Measurements from ENCODE around the gene SYTL5. TPM values are rescaled to one million over a fixed set of nuclear protein-coding genes. Genes with fewer than 3 reads are reported as not detected.

Gene SYTL5
- total RNA-seq, 1 donor from 2014 or later, result 2.2 TPM

DNA sequence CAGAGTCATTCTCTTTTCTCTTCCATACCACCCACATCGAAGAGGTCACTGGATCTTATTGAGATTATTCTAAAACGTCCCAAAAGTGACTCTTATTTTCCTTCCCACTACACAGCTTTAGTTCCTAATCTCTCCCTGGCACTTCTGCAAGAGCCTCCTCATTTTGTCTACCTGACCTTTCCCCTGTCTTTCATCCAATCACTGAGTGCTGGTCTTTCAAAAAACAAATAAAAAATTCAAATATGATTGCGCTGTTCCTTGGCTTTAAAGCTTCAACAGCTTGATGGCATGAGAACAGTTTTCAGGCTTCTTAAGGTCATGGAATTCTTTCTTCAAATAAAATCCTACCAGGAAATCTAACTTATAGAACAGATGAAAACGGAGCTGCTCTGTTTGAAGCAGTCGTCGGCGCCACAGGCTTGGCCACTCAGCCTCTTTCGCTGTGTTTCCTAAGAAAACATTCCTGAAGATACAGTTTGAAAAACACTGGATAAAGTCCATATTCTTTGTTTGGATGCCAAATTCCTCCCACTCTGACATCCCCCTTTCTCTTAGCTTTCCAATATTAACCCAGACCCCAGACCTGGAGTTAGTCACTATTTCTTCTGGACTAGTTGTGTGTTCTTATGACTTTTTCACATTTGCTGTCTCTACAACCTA is 12.5 kb downstream of the SYTL5 start:
- TF ChIP-seq CTCF (conservative IDR thresholded peaks at IDR 0.05), result no peak
- H3K4me3 Mint-ChIP-seq, result no peak overlapping the region
- no peak overlapping the region for H3K27ac Mint-ChIP-seq
- no peaks in the 10 kb centered on the region for H3K27me3 Mint-ChIP-seq
- no peaks in the 10 kb centered on the region for H3K9me3 Mint-ChIP-seq
- no peak for DNase-seq (ENCODE audit: extremely low spot score, unreplicated experiment)
- H3K4me1 Mint-ChIP-seq (ENCODE audit: unreplicated experiment), result no peaks in the 10 kb centered on the region
- no peaks in the 10 kb centered on the region for H3K36me3 Mint-ChIP-seq

- Mint-ChIP-seq H3K36me3 (no peaks in the 10 kb centered on the region), H3K4me1 (ENCODE audit: unreplicated experiment) (no peaks in the 10 kb centered on the region), H3K27me3 (no peaks in the 10 kb centered on the region), H3K9me3 (peaks cover 3% of the 10 kb centered on the region), H3K27ac (no peak overlapping the region), H3K4me3 (no peak overlapping the region)
- DNase-seq (ENCODE audit: extremely low spot score, unreplicated experiment), result no peak
- TF ChIP-seq CTCF (conservative IDR thresholded peaks at IDR 0.05), result no peak
Measured at GRCh38 chrX:38028300-38028699, 21.9 kb downstream of the SYTL5 start.

GRCh38 chrX:38036466-38036865 is 30.1 kb downstream of the SYTL5 start:
- Mint-ChIP-seq H3K36me3 (no peaks in the 10 kb centered on the region), H3K4me1 (ENCODE audit: unreplicated experiment) (no peaks in the 10 kb centered on the region), H3K4me3 (no peak overlapping the region), H3K9me3 (peaks cover 3% of the 10 kb centered on the region), H3K27me3 (no peaks in the 10 kb centered on the region), H3K27ac (no peak overlapping the region)
- DNase-seq (ENCODE audit: extremely low spot score, unreplicated experiment), result no peak
- TF ChIP-seq CTCF (conservative IDR thresholded peaks at IDR 0.05), result no peak

DNA sequence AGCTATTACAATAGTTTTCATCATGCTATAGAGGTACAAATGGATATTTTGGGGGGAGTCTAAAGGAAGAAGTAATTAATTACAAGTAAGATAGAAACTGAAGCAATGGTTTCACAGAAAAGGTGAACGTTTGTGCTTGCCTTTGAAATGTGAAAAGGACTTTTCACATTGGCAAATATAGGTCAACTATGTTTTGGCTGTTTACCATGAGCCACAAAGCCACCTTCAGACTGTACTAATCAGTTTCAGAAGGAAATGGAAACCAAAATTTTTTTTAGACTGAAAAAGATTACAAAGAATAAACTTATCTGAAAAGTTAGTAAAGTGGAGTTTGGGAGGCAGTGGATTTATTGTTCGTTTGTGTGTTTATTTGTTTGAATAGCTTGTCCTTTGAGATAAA is 32.1 kb downstream of the SYTL5 start:
- Mint-ChIP-seq H3K4me3 (no peak overlapping the region), H3K9me3 (no peaks in the 10 kb centered on the region), H3K4me1 (ENCODE audit: unreplicated experiment) (no peaks in the 10 kb centered on the region), H3K36me3 (no peaks in the 10 kb centered on the region), H3K27ac (no peak overlapping the region), H3K27me3 (no peaks in the 10 kb centered on the region)
- DNase-seq (ENCODE audit: extremely low spot score, unreplicated experiment), result no peak
- no peak for TF ChIP-seq CTCF (conservative IDR thresholded peaks at IDR 0.05)

DNA sequence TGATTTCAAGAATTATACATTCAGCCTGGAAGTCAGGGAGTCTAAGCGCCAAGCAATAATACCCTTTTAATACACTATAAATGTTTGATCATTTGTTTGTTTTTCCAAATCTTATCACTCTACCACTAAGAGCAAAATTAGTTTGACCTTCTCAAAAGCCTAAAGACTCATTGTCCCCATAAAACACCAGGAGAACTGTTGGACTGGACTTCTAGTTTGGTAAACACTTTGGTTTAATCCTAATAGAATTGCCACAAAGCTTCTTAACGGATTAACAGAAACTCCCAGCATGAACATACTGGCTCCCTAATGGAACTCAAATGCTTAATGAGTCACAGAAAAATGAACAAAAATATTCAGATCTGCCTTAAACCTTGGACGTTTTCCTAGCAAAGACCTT is 34.9 kb downstream of the SYTL5 start:
- no peak overlapping the region for H3K27ac Mint-ChIP-seq
- H3K9me3 Mint-ChIP-seq, result no peaks in the 10 kb centered on the region
- H3K36me3 Mint-ChIP-seq, result no peaks in the 10 kb centered on the region
- no peak for TF ChIP-seq CTCF (conservative IDR thresholded peaks at IDR 0.05)
- H3K4me1 Mint-ChIP-seq (ENCODE audit: unreplicated experiment), result no peaks in the 10 kb centered on the region
- DNase-seq (ENCODE audit: extremely low spot score, unreplicated experiment), result no peak
- H3K4me3 Mint-ChIP-seq, result no peak overlapping the region
- H3K27me3 Mint-ChIP-seq, result no peaks in the 10 kb centered on the region

DNA sequence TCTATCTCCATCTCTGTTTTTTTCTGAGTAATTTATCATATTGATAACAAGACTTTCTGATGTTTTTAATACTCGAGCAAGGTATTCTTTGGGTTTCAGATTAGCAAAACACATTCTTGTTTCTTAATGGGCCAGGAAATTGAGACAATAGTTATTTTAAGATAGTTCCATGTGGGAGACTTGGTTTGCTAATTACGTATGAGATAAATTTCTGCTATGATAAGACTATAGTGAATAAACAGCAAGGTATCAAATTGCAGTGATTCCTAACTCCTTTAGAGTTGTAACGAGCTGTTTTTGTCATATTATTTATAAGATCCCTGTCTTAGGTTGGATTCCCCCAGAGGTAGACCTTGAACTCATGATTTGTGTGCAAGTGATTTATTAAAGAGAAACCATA is 38.3 kb downstream of the SYTL5 start:
- Mint-ChIP-seq H3K4me3 (no peak overlapping the region), H3K9me3 (no peaks in the 10 kb centered on the region), H3K4me1 (ENCODE audit: unreplicated experiment) (no peaks in the 10 kb centered on the region), H3K27me3 (no peaks in the 10 kb centered on the region), H3K36me3 (no peaks in the 10 kb centered on the region), H3K27ac (no peak overlapping the region)
- TF ChIP-seq CTCF (conservative IDR thresholded peaks at IDR 0.05), result no peak
- DNase-seq (ENCODE audit: extremely low spot score, unreplicated experiment), result no peak

All from type B pancreatic cell (in vitro differentiated cells).